GM12801 (cell line): ENCODE results near the gene EPX.

ENCODE experiments used
- CTCF ChIP-seq: IDR thresholded peaks from one replicate; pipeline ENCODE4 v1.5.1; 2011; ENCODE audit warnings: control low read depth; ENCODE audit not compliant: insufficient read length; ENCODE audit errors: extremely low read depth

The EPX gene

GRCh38 chr17:58229384-58229783 lies 36.9 kb downstream of the EPX start:
- no peak for TF ChIP-seq CTCF

GRCh38 chr17:58229881-58230280 lies 37.4 kb downstream of the EPX start:
- no peak for TF ChIP-seq CTCF

GRCh38 chr17:58231641-58232040 lies 39.1 kb downstream of the EPX start:
- no peak for TF ChIP-seq CTCF

- no peak for TF ChIP-seq CTCF
Observed at GRCh38 chr17:58232707-58233156, 40.2 kb downstream of the EPX start.

GRCh38 chr17:58233543-58233942 lies 41.0 kb downstream of the EPX start:
- no peak for TF ChIP-seq CTCF

- TF ChIP-seq CTCF, result no peak
Observed at GRCh38 chr17:58234512-58234911, 42.0 kb downstream of the EPX start.

GRCh38 chr17:58235821-58236220 lies 43.3 kb downstream of the EPX start:
- TF ChIP-seq CTCF, result no peak

- TF ChIP-seq CTCF, result no peak
Observed at GRCh38 chr17:58236394-58236793, 43.9 kb downstream of the EPX start.
